Dendritic cell treated with granulocyte-macrophage colony-stimulating factor and Interleukin-4, amounts not matched to agents 40 ng/mL and 50 ng/mL, for 4 days (primary cell): Measurements from ENCODE around the gene SPOP.
"Not testable (repeated sequence)": the region's sequence is repeated elsewhere in the genome, so short reads cannot be mapped to it uniquely, and the experiment has no call there.

ENCODE experiments used
- H3K27ac Mint-ChIP-seq: one replicate; pipeline ENCODE4 v1.8.0; 2022; ENCODE audit warnings: mild to moderate bottlenecking, mixed read lengths
- H3K27me3 Mint-ChIP-seq: one replicate; pipeline ENCODE4 v1.8.0; 2022; ENCODE audit warnings: mild to moderate bottlenecking, mixed read lengths
- H3K36me3 Mint-ChIP-seq: one replicate; pipeline ENCODE4 v1.8.0; 2022; ENCODE audit warnings: low read depth, mixed read lengths
- H3K4me1 Mint-ChIP-seq: one replicate; pipeline ENCODE4 v1.8.0; 2022; ENCODE audit warnings: low read depth, mixed read lengths
- H3K4me3 Mint-ChIP-seq: one replicate; pipeline ENCODE4 v1.8.0; 2022; ENCODE audit warnings: mild to moderate bottlenecking, moderate library complexity, mixed read lengths
- H3K9me3 Mint-ChIP-seq: one replicate; pipeline ENCODE4 v1.8.0; 2022; ENCODE audit warnings: mixed read lengths
- intact Hi-C: fragments of 100-400 bp; cut with micrococcal nuclease; formaldehyde crosslinking; loops from one replicate; pipeline ENCODE4 v1.15.0; 2022

The SPOP gene

GRCh38 chr17:49553676-49554335, 124.1 kb downstream of the SPOP start:
- H3K27ac Mint-ChIP-seq: no peak overlapping the region
- peaks cover 20% of the 10 kb centered on the region for H3K27me3 Mint-ChIP-seq
- H3K9me3 Mint-ChIP-seq: no peaks in the 10 kb centered on the region
- no peak overlapping the region for H3K4me3 Mint-ChIP-seq
- peaks cover 22% of the 10 kb centered on the region for H3K4me1 Mint-ChIP-seq
- no peaks in the 10 kb centered on the region for H3K36me3 Mint-ChIP-seq
- intact Hi-C loops: no loop called here

GRCh38 chr17:49552070-49552751, 125.7 kb downstream of the SPOP start:
- Mint-ChIP-seq H3K27ac (no peak overlapping the region), H3K36me3 (no peaks in the 10 kb centered on the region), H3K4me1 (peaks cover 20% of the 10 kb centered on the region), H3K9me3 (no peaks in the 10 kb centered on the region), H3K4me3 (no peak overlapping the region), H3K27me3 (peaks cover 22% of the 10 kb centered on the region)
- intact Hi-C loops: no loop called here

GRCh38 chr17:49551221-49552069, 126.5 kb downstream of the SPOP start:
- Mint-ChIP-seq H3K27me3 (peaks cover 26% of the 10 kb centered on the region), H3K9me3 (no peaks in the 10 kb centered on the region), H3K27ac (no peak overlapping the region), H3K4me1 (peaks cover 19% of the 10 kb centered on the region), H3K36me3 (no peaks in the 10 kb centered on the region), H3K4me3 (no peak overlapping the region)
- intact Hi-C loops: no loop called here

- Mint-ChIP-seq H3K4me1 (peaks cover 12% of the 10 kb centered on the region), H3K27me3 (peaks cover 25% of the 10 kb centered on the region)
- H3K9me3 Mint-ChIP-seq, H3K27ac Mint-ChIP-seq, H3K4me3 Mint-ChIP-seq, intact Hi-C loops, H3K36me3 Mint-ChIP-seq: not testable (repeated sequence)
Measured at GRCh38 chr17:49550764-49551163, 127.1 kb downstream of the SPOP start.

DNA sequence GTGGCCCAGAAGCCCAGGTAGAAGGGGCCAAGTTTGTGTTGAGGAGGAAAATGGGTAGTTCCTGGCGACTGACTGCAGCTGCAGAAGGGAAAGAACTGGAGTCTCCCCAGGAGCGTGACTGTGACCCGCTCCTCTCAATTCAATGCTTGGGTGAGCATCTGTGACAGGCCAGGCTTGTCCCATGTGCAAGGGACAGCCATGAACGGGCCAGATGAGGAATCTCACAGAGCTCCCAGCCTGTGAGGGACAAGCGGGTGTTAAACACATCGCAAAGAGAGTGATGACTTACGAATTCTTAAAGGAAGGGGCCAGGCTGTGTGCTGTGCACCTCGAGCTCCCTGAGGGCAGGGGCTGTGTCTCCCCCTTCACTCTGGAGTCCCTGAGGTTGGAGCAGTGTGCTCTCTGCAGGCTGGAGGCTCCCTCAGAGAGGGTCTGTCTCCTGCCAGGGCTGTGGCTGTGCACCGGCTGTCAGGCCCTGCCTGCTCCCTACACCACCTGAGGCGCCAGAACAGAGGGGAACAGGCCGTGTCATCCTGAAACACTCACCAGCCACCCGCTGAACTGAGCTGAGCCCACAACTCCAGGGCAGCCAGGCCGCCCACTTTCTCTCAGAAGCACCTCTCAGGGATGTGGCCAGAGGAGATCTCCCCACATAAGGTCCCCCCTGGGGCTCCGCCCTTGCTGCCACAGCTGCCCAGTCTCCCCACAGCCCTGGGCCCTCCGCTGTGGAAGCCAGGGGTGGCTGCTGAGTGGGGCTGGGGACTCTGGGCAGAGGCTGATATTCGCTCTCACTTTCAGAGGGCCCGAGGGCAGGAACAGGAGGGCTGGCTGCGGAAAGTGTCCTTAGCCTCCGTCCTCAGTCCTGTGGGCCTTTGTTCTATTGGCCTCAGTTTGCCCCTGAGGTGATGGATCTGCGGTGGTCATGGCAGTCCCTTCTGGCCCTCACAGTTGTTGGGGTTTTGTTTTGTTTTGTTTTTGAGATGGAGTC, 127.9 kb downstream of the SPOP start:
- H3K36me3 Mint-ChIP-seq: no peaks in the 10 kb centered on the region
- peaks cover 28% of the 10 kb centered on the region for H3K27me3 Mint-ChIP-seq
- no peak overlapping the region for H3K4me3 Mint-ChIP-seq
- peaks cover 12% of the 10 kb centered on the region for H3K4me1 Mint-ChIP-seq
- no peaks in the 10 kb centered on the region for H3K9me3 Mint-ChIP-seq
- H3K27ac Mint-ChIP-seq: no peak overlapping the region
- intact Hi-C loops: loop anchor here (2.0 kb wide), 1 partner anchor 115 kb away; no protein-coding TSS in a partner anchor

DNA sequence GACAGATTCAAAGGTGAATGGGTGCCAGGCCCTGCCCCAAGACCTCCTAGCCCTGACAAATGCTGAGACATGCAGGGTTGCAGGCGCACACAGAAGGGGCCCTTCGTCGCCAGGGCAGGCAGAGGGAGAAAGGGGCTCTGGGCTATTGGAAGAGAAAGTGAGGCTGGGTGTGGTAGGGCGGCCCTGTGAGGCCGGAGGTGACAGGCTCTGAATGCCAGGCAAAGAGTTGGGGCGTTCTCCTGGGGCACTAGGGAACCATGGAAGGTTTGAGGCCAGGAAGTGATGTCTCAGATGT, 128.6 kb downstream of the SPOP start:
- intact Hi-C loops: loop anchor here (2.0 kb wide), 1 partner anchor 114 kb away; no protein-coding TSS in a partner anchor

More for the DNA sequence above, 128.6 kb downstream of the SPOP start:
- H3K36me3 Mint-ChIP-seq: no peaks in the 10 kb centered on the region
- H3K4me1 Mint-ChIP-seq: peaks cover 12% of the 10 kb centered on the region
- peaks cover 31% of the 10 kb centered on the region for H3K27me3 Mint-ChIP-seq
- H3K9me3 Mint-ChIP-seq: peaks cover 3% of the 10 kb centered on the region
- H3K4me3 Mint-ChIP-seq: no peak overlapping the region
- H3K27ac Mint-ChIP-seq: no peak overlapping the region
